ENCODE data around the gene GM2A.
"Not testable (repeated sequence)": the region's sequence is repeated elsewhere in the genome, so short reads cannot be mapped to it uniquely, and the experiment has no call there.

The GM2A gene

GRCh38 chr5:151254990-151255389 lies 2.0 kb downstream of the GM2A start:
- DNase-seq: not testable (repeated sequence)

DNA sequence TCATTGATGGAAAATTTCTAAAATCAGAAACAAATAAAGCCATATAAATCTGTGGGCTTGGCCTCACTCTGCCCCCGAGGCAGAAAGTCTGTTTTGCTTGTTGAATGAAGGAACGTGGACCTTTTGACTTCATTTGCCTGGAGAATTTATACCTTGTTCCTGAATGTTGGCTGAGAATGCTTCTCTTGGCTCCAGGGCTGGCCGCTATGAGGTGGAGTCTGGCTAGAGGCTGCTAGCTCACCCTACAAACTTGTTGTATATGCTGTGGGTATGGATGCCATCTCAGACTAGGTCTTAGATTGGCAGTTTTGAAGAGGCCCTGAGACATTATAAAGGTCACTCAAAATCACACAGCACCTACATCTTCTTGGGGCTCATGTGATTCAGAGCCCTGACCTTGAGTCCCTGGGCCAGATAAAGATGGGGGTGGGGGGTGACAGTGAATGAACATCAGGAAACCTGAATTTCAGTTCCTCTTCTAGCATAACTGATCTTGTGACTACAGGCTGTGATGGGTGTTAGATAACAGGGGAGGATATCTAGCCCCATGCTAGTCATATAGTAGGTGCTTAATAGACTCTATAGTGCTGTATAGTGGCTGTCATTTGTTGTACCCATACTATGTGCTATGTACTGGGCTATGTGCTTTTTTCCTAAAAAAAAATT lies 2.8 kb downstream of the GM2A start:
- no peak for DNase-seq

DNA sequence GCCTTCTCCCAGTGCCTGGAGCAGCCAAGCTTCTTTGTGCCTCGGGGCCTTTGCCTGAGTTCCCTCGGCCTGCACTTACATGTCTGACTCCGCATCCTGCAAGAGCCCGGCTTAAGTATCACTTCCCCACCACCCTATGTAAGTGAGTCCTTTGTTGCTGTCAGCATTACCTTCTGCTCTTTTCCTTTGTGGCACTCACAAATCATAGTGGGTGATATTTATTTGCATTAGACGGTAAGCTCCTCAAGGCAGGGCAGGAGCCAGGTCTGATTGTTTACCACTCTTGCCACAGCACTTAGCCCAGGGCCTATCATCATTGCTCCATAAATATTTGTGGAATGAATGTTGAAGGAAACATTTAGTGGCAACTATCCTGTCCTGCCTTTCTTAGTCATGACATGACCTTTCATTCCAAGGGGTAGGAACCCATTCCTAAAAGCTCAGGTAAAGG lies 4.8 kb downstream of the GM2A start:
- DNase-seq: no peak

DNA sequence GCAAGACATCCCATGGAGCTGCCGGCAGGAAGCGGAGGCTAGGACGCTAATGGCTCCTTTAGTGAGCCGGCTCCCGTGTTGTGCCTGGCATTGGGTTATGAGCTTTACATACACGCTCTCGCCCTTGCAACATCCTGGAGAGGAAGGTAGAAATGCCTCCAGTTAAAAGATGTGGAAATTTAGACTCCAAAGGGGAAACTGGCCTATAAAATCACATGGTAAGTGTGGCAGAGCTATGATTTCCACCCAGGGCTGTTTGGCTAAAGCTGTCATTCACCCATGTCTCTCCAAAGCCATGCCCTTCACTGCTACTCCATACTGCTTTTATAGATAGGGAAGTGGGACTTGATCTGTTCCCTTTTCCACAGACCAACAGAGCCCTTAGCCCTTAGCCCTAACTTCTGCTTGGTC lies 5.2 kb downstream of the GM2A start:
- no peak for DNase-seq

DNA sequence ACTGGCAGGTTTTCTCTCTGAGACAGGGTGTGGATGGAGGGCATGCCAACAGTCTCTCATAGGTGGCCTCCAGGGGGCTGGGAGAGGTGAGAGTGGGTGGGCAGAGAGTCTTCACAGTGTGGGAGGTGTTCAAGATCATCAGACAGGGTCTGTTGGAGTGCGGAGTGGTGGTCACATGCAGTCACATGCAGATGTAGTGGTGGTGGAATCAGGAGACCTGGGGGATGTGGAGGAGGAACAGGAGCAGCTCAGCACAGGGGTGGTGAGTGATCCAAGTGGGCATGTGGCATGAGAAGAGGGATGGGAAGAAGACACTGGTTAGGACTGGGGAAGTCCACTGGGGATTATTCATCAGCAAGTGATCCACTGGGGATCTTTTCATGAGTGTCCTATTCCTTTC lies 5.8 kb downstream of the GM2A start:
- DNase-seq: no peak

- DNase-seq: no peak
These were observed 6.9 kb downstream of the GM2A start for GRCh38 chr5:151259931-151260330.

DNA sequence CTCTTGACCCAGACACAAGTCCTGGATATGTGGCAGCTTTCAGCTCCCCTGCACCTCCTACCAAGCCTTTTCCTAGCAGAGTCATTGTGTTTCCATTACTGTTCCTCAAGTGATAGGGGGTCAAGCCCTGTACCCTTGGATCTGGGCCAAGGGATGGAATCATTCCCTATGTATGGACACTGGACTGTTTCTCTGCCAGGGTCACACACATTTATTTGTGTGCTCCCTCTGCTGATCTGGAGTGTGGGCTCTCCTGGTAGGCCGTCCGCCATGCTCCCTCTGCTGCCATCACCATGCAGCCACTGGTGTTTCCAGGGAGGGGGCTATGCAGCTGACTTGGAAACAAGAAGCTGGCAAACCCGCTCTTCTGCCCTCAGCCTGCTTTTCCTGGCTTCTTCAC lies 9.5 kb downstream of the GM2A start:
- DNase-seq: no peak

DNA sequence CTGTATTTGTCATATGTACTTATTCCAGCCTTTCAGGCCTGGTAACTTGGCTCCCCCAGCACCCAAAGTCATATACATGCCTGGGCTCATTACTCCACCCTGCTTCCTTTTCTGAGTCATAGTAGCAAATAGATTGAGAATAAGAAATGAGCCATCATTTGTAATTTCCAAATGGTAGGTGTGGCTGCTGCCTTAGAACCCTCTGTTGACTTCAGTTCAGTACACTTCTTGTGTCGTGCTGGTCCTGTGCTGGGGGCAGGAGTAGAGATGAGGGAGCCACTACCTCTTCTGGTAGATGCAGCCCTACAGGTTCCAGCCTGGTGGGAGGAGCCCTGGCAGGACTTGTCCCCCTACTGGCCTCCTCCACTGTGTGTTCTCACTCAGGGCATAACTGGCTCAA lies 11.1 kb downstream of the GM2A start:
- no peak for DNase-seq

- DNase-seq: no peak
These were observed 14.7 kb downstream of the GM2A start for GRCh38 chr5:151267491-151268260.

DNA sequence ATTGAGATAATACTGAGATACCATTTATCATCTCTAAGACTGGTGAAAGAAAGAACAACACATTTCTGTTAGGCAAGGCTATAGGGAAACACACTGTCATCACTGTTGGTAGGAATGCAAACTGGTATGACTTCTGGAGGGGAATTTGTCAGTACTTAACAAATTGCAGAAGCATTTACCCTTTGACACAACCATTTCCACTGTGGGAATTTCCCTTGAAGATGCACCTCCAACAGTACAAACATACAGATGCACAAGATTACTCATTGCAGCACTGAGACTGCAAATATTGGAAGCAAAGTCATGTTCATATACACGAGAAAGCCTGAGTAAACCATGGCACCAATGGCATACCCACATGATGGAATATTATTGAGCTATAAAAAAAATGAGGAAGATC lies 17.6 kb downstream of the GM2A start:
- DNase-seq: no peak

DNA sequence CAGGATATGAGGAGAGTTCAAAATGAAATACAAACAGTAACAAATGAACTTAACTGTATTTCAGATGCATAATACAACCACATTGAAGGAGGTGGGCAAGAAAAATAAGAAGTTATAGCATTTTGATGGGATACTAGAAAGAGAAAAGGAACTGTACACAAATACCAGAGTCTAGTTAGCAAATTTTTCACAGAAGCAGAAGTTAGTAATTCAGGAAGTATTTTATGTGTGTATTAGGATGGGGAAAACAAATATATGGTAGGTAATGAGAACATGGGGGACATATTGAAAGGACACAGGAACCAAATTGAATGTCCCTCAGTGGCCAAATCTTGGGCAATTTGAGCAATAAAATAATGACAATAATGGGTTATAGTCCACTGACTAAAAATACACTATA lies 18.4 kb downstream of the GM2A start:
- no peak for DNase-seq

DNA sequence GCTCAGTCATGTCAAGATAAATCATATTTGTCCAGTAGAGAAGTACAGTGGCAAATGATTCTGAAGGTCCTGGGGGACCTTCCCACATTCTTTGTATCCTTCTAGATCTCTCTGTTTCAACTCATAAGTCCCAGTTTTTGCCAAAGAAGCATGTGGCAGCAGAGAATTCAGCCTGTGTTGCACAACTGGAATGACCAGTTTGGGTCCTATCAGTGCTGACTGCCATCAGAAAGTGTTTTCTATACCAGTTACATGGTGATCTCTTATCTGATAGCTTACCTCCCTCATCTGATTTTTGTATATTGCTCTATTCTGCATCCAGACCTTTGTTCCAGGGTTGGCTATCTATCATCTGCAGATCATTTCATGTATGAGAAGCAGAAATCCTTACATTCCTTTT lies 21.7 kb downstream of the GM2A start:
- DNase-seq: no peak

GRCh38 chr5:151275803-151276202 lies 22.8 kb downstream of the GM2A start:
- no peak for DNase-seq

DNA sequence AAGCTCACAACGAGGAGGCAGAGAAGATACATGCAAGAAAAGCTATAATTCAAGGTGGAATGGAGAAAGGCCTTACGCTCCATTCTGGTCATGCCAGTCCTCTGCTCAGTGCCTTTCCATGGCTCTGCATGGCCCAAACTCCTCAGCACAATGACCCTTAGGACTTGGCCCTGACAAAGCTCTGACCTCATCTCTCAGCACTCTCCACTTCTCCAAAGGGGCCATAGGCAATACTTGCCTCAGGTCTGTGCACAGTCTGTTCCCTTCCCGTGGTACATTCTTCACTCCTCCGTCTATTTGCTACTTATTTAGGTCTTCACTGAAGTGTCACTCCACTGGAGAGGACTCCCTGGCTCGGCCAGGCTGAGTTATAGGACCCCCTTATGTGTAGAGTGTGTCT lies 25.9 kb downstream of the GM2A start:
- no peak for DNase-seq

- DNase-seq: no peak
These were observed 27.5 kb downstream of the GM2A start for GRCh38 chr5:151280443-151280842.

DNA sequence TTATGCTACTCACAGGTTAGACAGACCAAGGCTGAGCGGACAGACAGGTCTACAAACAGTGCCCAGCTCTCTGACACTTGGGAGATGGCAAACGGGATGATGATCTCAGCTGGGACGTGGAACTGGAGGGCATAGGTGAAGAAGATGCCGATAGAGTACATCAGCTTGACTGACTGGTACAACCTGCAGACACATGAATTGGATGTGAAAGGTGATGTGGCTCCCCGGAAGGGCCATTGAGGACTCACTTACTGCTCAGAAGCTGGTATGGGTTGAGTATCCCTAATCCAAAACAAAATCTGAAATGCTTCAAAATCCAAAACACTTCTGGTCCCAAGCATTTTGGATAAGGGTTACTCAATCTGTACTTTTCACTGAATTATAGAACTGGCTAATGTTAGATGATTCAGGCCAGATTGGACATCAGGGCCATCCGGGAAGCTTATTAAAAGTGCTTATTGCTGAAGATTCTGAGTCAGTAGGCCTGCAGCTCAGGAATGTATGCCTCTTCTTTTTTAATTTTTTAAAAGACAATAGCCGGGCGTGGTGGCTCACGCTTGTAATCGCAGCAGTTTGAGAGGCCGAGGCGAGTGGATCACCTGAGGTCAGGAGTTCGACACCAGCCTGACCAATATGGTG lies 28.1 kb downstream of the GM2A start:
- DNase-seq: no peak

DNA sequence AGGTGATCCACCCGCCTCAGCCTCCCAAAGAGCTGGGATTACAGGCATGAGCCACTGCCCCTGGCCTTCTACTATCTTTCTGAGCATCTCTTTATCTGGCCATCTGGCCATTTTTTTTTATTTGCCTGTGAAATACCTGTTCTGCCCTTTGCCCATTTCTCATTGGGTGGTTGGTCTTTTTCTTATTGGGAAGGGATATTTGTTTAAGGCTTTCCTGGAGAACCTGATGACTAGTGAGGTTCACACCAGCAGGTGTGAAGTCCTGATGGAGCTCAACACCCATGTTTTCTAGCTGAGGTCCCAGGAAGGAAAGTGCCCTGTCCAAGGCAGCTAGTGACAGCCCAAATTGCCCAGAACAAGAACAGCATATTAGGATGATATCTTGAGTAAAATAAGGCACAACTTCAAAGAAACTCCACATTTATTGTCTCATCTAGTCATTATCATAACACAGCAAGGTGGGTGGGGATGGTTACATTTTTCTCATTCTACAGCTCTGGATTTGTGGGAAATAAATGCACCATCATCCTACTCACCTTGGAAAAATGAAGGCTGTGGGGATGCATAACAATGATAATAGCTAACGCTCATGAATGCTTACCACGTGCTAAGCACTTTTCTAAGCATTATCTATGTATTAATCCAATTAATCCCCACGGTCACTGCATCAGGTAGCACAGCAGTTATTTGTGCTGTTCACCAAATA lies 30.3 kb downstream of the GM2A start:
- DNase-seq: no peak

DNA sequence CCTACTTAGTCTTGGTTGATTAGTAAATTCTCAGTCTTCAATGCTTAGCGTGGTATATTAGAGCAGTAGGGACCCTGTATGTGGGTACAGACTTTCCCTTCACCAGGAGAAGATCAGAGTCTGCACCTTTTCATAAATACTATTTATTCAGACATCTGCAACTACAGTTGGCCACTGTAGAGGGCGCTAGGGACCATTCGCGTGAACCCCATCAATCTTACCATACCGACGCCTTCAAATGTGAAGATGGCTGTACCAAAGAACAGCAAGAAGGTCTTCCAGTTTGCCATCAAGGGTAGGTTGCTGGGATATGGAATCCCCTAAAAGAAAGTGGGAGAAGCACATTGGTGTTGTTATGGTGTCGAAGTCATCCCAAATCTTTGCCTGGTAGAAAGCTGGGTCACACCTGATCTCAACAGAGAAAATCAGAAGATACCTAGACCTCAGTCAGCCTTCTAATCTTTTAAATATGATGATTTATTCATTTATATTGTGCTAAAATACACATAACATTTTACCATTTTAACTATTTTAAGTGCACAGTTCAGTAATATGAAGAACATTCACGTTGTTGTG lies 31.5 kb downstream of the GM2A start:
- DNase-seq: no peak

- no peak for DNase-seq
These were observed 32.7 kb downstream of the GM2A start for GRCh38 chr5:151285683-151286082.

DNA sequence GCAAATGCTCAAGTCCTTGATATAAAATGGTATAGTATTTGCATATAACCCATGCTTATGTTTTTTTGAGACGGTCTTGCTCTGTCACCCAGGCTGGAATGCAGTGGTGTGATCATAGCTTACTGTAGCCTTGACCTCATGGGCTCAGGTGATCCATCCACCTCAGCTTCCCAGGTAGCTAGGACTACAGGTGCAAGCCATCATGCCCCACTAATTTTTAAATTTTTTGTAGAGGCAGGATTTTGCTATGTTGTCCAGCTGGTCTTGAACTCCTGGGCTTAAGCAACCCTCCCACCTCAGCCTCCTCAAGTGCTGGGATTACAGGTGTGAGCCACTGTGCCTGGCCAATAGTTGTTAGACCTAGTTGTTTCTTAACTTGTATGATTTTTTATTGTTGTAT lies 33.3 kb downstream of the GM2A start:
- DNase-seq: no peak

- DNase-seq: no peak
These were observed 35.2 kb downstream of the GM2A start for GRCh38 chr5:151288180-151288579.

- no peak for DNase-seq
These were observed 40.6 kb downstream of the GM2A start for GRCh38 chr5:151293624-151294023.

- DNase-seq: no peak
These were observed 42.2 kb downstream of the GM2A start for GRCh38 chr5:151295138-151295537.

All from NCI-H1417 treated with DMSO at 0.1 percent for 48 hours (cell line).